Naive thymus-derived CD4-positive, alpha-beta T cell (primary cell): ENCODE measurements around the gene TDRD1. TPM values are rescaled to one million over a fixed set of nuclear protein-coding genes. Genes with fewer than 3 reads are reported as not detected.

Experiments used
- ATAC-seq: fragments of 150-1000 bp; cut with Tn5 transposase; 2 replicates; pipeline ENCODE4 v1.10.0; 2021; ENCODE audit warnings: mild to moderate bottlenecking, moderate library complexity
- CTCF ChIA-PET: fragments of 350-600 bp; sonication (Branson Sonifier 250); formaldehyde crosslinking; loops from one replicate; lab custom pipeline; 2021; ENCODE audit warnings: antibody characterized with exemption; lab: Charles Lee
- POLR2A ChIA-PET: fragments of 350-600 bp; sonication (Branson Sonifier 250); formaldehyde crosslinking; loops from one replicate; lab custom pipeline; 2021; ENCODE audit warnings: antibody characterized with exemption, inconsistent platforms; lab: Charles Lee
- DNase-seq, 9 donors: peaks; one replicate each; pipeline versions ENCODE4 v3.0.0 to v3.0.0-alpha.2; 2020 to 2022; ENCODE audit warnings: mixed read lengths in 1 of 9
- H3K27ac ChIP-seq: one replicate; pipeline ENCODE4 v1.7.0; 2013; ENCODE audit warnings: mild to moderate bottlenecking, low read depth, low read length, moderate library complexity
- H3K27me3 ChIP-seq, 2 donors: one replicate each; pipeline ENCODE4 v1.7.0; 2013; ENCODE audit warnings: low read length in 2 of 2, mild to moderate bottlenecking in 2 of 2, moderate library complexity in 2 of 2; ENCODE audit not compliant: control insufficient read depth in 2 of 2, insufficient read depth in 2 of 2
- H3K36me3 ChIP-seq, 3 experiments: 1 replicate in 2 of 3; 2 replicates in 1 of 3; pipeline ENCODE4 v1.7.0; 2013; ENCODE audit warnings: low read length in 3 of 3, mild to moderate bottlenecking in 3 of 3, moderate library complexity in 1 of 3; ENCODE audit not compliant: insufficient read depth in 3 of 3, control insufficient read depth in 2 of 3
- H3K4me1 ChIP-seq, 2 donors: one replicate each; pipeline ENCODE4 v1.7.0; 2013; ENCODE audit warnings: low read length in 2 of 2, mild to moderate bottlenecking in 2 of 2, moderate library complexity in 1 of 2; ENCODE audit not compliant: control insufficient read depth in 2 of 2, insufficient read depth in 2 of 2
- H3K4me3 ChIP-seq: 2 replicates; pipeline ENCODE4 v1.7.0; 2013; ENCODE audit warnings: mild to moderate bottlenecking, low read length
- H3K9me3 ChIP-seq, 3 experiments: 1 replicate in 2 of 3; 2 replicates in 1 of 3; pipeline ENCODE4 v1.7.0; 2013; ENCODE audit warnings: low read length in 3 of 3; ENCODE audit not compliant: control insufficient read depth in 2 of 3
- H3K27ac Mint-ChIP-seq, 9 donors: one replicate each; pipeline ENCODE4 v1.8.0; 2020 to 2022; ENCODE audit warnings: mixed read lengths in 9 of 9, mild to moderate bottlenecking in 8 of 9, moderate library complexity in 5 of 9, inconsistent platforms in 2 of 9
- H3K27me3 Mint-ChIP-seq, 5 donors: one replicate each; pipeline ENCODE4 v1.8.0; 2021 to 2022; ENCODE audit warnings: mixed read lengths in 5 of 5, mild to moderate bottlenecking in 1 of 5
- H3K36me3 Mint-ChIP-seq, 5 donors: one replicate each; pipeline ENCODE4 v1.8.0; 2020 to 2022; ENCODE audit warnings: mixed read lengths in 5 of 5, mild to moderate bottlenecking in 3 of 5, inconsistent platforms in 1 of 5
- H3K4me1 Mint-ChIP-seq, 7 donors: one replicate each; pipeline ENCODE4 v1.8.0; 2020 to 2022; ENCODE audit warnings: mixed read lengths in 7 of 7, mild to moderate bottlenecking in 3 of 7, inconsistent platforms in 1 of 7
- H3K4me3 Mint-ChIP-seq, 10 donors: one replicate each; pipeline ENCODE4 v1.8.0; 2020 to 2022; ENCODE audit warnings: mild to moderate bottlenecking in 10 of 10, mixed read lengths in 10 of 10, moderate library complexity in 6 of 10, inconsistent platforms in 2 of 10
- H3K9me3 Mint-ChIP-seq, 11 donors: one replicate each; pipeline ENCODE4 v1.8.0; 2020 to 2022; ENCODE audit warnings: mixed read lengths in 11 of 11, mild to moderate bottlenecking in 4 of 11, inconsistent platforms in 1 of 11, moderate library complexity in 1 of 11
- intact Hi-C, 2 donors: fragments of 100-400 bp; cut with micrococcal nuclease; formaldehyde crosslinking; loops; one replicate each; pipeline ENCODE4 v1.15.1; 2023
- polyA plus RNA-seq, 2 donors: library from polyadenylated mRNA; unstranded; fragments of 300-500 nt; fragmentation: Illumina TruSeq; gene quantifications; one replicate each; pipeline ENCODE4 v1.2.3, GENCODE V29; 2021
- total RNA-seq, 6 experiments: library from RNA in 5 of 6; stranded (reverse) in 5 of 6; gene quantifications; 1 replicate in 5 of 6; 2 replicates in 1 of 6; pipeline ENCODE4 v1.2.3 and lab custom pipeline; 2021 to 2026

TDRD1 gene
- total and polyA plus RNA-seq, 7 experiments from 2014 or later: 0.05 to 0.49 (median 0.25) TPM; not detected in 1

GRCh38 chr10:114179747-114180146, 594 bp downstream of the TDRD1 start:
- Histone ChIP-seq H3K27ac (no peak overlapping the region), H3K27me3 (no peaks in the 10 kb centered on the region), H3K4me3 (no peak overlapping the region), H3K36me3 (no peaks in the 10 kb centered on the region), H3K9me3 (no peaks in the 10 kb centered on the region), H3K4me1 (peaks cover 0 to 5% of the 10 kb centered on the region in 2 donors)
- no peak for DNase-seq
- no peaks in the 10 kb centered on the region for H3K36me3 Mint-ChIP-seq
- CTCF ChIA-PET: no interaction called here
- H3K4me1 Mint-ChIP-seq: peaks cover 0 to 19% (median 13%) of the 10 kb centered on the region in 7 donors
- peaks cover 0 to 28% (median 0%) of the 10 kb centered on the region in 5 donors for H3K27me3 Mint-ChIP-seq
- intact Hi-C loops: loop anchor here (10.0 kb wide), 2 partner anchors 1805 to 1995 kb away; partner anchors contain the start of genes ACSL5 (in 1 of the 2) and GPAM (in 1 of the 2)
- no peak for ATAC-seq
- H3K4me3 Mint-ChIP-seq: no peak overlapping the region
- H3K9me3 Mint-ChIP-seq: no peaks in the 10 kb centered on the region
- POLR2A ChIA-PET: no interaction called here
- H3K27ac Mint-ChIP-seq: no peak overlapping the region

GRCh38 chr10:114180937-114181336, 1.8 kb downstream of the TDRD1 start:
- peaks cover 0 to 3% of the 10 kb centered on the region in 2 donors for H3K4me1 ChIP-seq
- Mint-ChIP-seq H3K27ac (no peak overlapping the region), H3K4me3 (no peak overlapping the region), H3K4me1 (peaks cover 0 to 8% (median 2%) of the 10 kb centered on the region in 7 donors), H3K36me3 (no peaks in the 10 kb centered on the region), H3K27me3 (peaks cover 0 to 21% (median 0%) of the 10 kb centered on the region in 5 donors), H3K9me3 (no peaks in the 10 kb centered on the region)
- no peak overlapping the region for H3K4me3 ChIP-seq
- DNase-seq (no peak), ATAC-seq (no peak)
- H3K9me3 ChIP-seq: no peaks in the 10 kb centered on the region
- H3K36me3 ChIP-seq: no peaks in the 10 kb centered on the region
- no peak overlapping the region for H3K27ac ChIP-seq
- intact Hi-C loops: no loop called here
- no peaks in the 10 kb centered on the region for H3K27me3 ChIP-seq
- POLR2A ChIA-PET: no interaction called here
- CTCF ChIA-PET: no interaction called here

GRCh38 chr10:114181971-114182370, 2.8 kb downstream of the TDRD1 start:
- Histone ChIP-seq H3K36me3 (no peaks in the 10 kb centered on the region), H3K4me1 (no peaks in the 10 kb centered on the region), H3K27me3 (no peaks in the 10 kb centered on the region), H3K27ac (no peak overlapping the region), H3K4me3 (no peak overlapping the region), H3K9me3 (no peaks in the 10 kb centered on the region)
- Mint-ChIP-seq H3K36me3 (no peaks in the 10 kb centered on the region), H3K9me3 (no peaks in the 10 kb centered on the region), H3K27me3 (peaks cover 0 to 18% (median 5%) of the 10 kb centered on the region in 5 donors), H3K4me1 (peaks cover 0 to 1% (median 0%) of the 10 kb centered on the region in 7 donors), H3K27ac (no peak overlapping the region), H3K4me3 (no peak overlapping the region)
- CTCF ChIA-PET: no interaction called here
- DNase-seq (no peak), ATAC-seq (no peak)
- intact Hi-C loops: no loop called here
- POLR2A ChIA-PET: no interaction called here

GRCh38 chr10:114183563-114183962, 4.4 kb downstream of the TDRD1 start:
- H3K27me3 Mint-ChIP-seq: peaks cover 0 to 24% (median 8%) of the 10 kb centered on the region in 5 donors
- no peaks in the 10 kb centered on the region for H3K27me3 ChIP-seq
- no peak for DNase-seq
- no peaks in the 10 kb centered on the region for H3K36me3 Mint-ChIP-seq
- H3K9me3 Mint-ChIP-seq: no peaks in the 10 kb centered on the region
- ATAC-seq: no peak
- H3K4me3 Mint-ChIP-seq: no peak overlapping the region
- ChIA-PET CTCF (no interaction called here), POLR2A (interaction anchor here (0.6 kb wide), 1 partner anchor 281 kb away, joined by 3 read pairs; no protein-coding TSS in a partner anchor)
- no peaks in the 10 kb centered on the region for H3K9me3 ChIP-seq
- intact Hi-C loops: no loop called here
- H3K4me3 ChIP-seq: no peak overlapping the region
- peaks cover 0 to 1% (median 0%) of the 10 kb centered on the region in 7 donors for H3K4me1 Mint-ChIP-seq
- no peak overlapping the region for H3K27ac Mint-ChIP-seq
- H3K4me1 ChIP-seq: no peaks in the 10 kb centered on the region
- H3K36me3 ChIP-seq: no peaks in the 10 kb centered on the region
- H3K27ac ChIP-seq: no peak overlapping the region

- ATAC-seq (no peak), DNase-seq (no peak)
- no peak overlapping the region for H3K4me3 Mint-ChIP-seq
- no peaks in the 10 kb centered on the region for H3K36me3 Mint-ChIP-seq
- H3K27me3 Mint-ChIP-seq: peaks cover 0 to 27% (median 8%) of the 10 kb centered on the region in 5 donors
- peaks cover 0 to 1% (median 0%) of the 10 kb centered on the region in 7 donors for H3K4me1 Mint-ChIP-seq
- no peak overlapping the region for H3K4me3 ChIP-seq
- no peaks in the 10 kb centered on the region for H3K4me1 ChIP-seq
- no peaks in the 10 kb centered on the region for H3K36me3 ChIP-seq
- no peak overlapping the region for H3K27ac ChIP-seq
- intact Hi-C loops: no loop called here
- no peaks in the 10 kb centered on the region for H3K9me3 ChIP-seq
- ChIA-PET POLR2A (no interaction called here), CTCF (no interaction called here)
- no peaks in the 10 kb centered on the region for H3K9me3 Mint-ChIP-seq
- H3K27me3 ChIP-seq: no peaks in the 10 kb centered on the region
- no peak overlapping the region for H3K27ac Mint-ChIP-seq
These were observed 5.1 kb downstream of the TDRD1 start for GRCh38 chr10:114184276-114184675.

- H3K27me3 Mint-ChIP-seq: peaks cover 0 to 48% (median 8%) of the 10 kb centered on the region in 5 donors
- ChIA-PET CTCF (no interaction called here), POLR2A (interaction anchor here (0.6 to 1.1 kb wide), 2 partner anchors 11 to 13 kb away, joined by 3 read pairs; no protein-coding TSS in a partner anchor)
- H3K9me3 ChIP-seq: no peaks in the 10 kb centered on the region
- H3K4me3 ChIP-seq: no peak overlapping the region
- no peaks in the 10 kb centered on the region for H3K4me1 ChIP-seq
- no peak overlapping the region for H3K4me3 Mint-ChIP-seq
- no peaks in the 10 kb centered on the region for H3K27me3 ChIP-seq
- H3K36me3 ChIP-seq: no peaks in the 10 kb centered on the region
- H3K27ac Mint-ChIP-seq: no peak overlapping the region
- no peak overlapping the region for H3K27ac ChIP-seq
- H3K9me3 Mint-ChIP-seq: no peaks in the 10 kb centered on the region
- no peak for DNase-seq
- no peaks in the 10 kb centered on the region for H3K36me3 Mint-ChIP-seq
- no peak for ATAC-seq
- peaks cover 0 to 1% (median 0%) of the 10 kb centered on the region in 7 donors for H3K4me1 Mint-ChIP-seq
- intact Hi-C loops: no loop called here
These were observed 8.8 kb downstream of the TDRD1 start for GRCh38 chr10:114188001-114188400.

GRCh38 chr10:114188900-114189299, 9.7 kb downstream of the TDRD1 start:
- POLR2A ChIA-PET: interaction anchor here (0.8 kb wide), 1 partner anchor 120 kb away, joined by 3 read pairs; no protein-coding TSS in a partner anchor
- no peaks in the 10 kb centered on the region for H3K9me3 ChIP-seq
- no peak overlapping the region for H3K4me3 Mint-ChIP-seq
- H3K36me3 Mint-ChIP-seq: no peaks in the 10 kb centered on the region
- H3K36me3 ChIP-seq: no peaks in the 10 kb centered on the region
- no peak for DNase-seq
- peaks cover 4 to 56% (median 8%) of the 10 kb centered on the region in 5 donors for H3K27me3 Mint-ChIP-seq
- ATAC-seq: no peak
- H3K4me3 ChIP-seq: no peak overlapping the region
- H3K4me1 ChIP-seq: no peaks in the 10 kb centered on the region
- CTCF ChIA-PET: no interaction called here
- no peak overlapping the region for H3K27ac ChIP-seq
- peaks cover 0 to 1% (median 0%) of the 10 kb centered on the region in 7 donors for H3K4me1 Mint-ChIP-seq
- H3K27ac Mint-ChIP-seq: no peak overlapping the region
- H3K27me3 ChIP-seq: no peaks in the 10 kb centered on the region
- intact Hi-C loops: no loop called here
- no peaks in the 10 kb centered on the region for H3K9me3 Mint-ChIP-seq
